ENCODE results near the gene PKNOX2.

The PKNOX2 gene

DNA sequence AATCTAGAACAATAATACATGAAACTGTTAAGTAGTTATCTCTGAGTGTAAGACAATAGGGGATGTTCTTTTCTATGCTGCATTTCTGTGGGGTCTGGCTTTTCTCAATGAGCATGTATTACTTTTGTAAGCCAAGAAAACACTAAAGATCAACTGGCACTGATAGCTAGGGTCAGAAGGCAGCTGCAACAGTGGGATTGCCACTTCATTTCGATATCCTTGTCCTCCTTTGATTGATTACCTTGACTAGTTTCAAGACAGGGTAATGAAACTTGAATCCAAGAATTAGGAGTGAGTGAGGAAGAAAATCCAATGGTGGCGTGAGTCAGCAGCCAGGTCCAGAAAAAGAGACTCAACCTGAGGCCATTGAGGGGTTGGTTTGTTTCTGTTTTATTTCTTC is 285.0 kb downstream of the PKNOX2 start:
- TF ChIP-seq POLR2AphosphoS5 (IDR thresholded peaks at IDR 0.05; ENCODE audit: low read depth, low read length) (no peak), FOXP2 (optimal IDR thresholded peaks at IDR 0.05; ENCODE audit: borderline replicate concordance, extremely low read depth, extremely low read length, insufficient read depth) (no peak), TAF1 (IDR thresholded peaks at IDR 0.05; ENCODE audit: borderline replicate concordance, insufficient read depth, low read length) (no peak), SIN3A (IDR thresholded peaks at IDR 0.05; ENCODE audit: borderline replicate concordance, insufficient read depth, low read length) (no peak)
- TF ChIP-seq, protein P1, sequence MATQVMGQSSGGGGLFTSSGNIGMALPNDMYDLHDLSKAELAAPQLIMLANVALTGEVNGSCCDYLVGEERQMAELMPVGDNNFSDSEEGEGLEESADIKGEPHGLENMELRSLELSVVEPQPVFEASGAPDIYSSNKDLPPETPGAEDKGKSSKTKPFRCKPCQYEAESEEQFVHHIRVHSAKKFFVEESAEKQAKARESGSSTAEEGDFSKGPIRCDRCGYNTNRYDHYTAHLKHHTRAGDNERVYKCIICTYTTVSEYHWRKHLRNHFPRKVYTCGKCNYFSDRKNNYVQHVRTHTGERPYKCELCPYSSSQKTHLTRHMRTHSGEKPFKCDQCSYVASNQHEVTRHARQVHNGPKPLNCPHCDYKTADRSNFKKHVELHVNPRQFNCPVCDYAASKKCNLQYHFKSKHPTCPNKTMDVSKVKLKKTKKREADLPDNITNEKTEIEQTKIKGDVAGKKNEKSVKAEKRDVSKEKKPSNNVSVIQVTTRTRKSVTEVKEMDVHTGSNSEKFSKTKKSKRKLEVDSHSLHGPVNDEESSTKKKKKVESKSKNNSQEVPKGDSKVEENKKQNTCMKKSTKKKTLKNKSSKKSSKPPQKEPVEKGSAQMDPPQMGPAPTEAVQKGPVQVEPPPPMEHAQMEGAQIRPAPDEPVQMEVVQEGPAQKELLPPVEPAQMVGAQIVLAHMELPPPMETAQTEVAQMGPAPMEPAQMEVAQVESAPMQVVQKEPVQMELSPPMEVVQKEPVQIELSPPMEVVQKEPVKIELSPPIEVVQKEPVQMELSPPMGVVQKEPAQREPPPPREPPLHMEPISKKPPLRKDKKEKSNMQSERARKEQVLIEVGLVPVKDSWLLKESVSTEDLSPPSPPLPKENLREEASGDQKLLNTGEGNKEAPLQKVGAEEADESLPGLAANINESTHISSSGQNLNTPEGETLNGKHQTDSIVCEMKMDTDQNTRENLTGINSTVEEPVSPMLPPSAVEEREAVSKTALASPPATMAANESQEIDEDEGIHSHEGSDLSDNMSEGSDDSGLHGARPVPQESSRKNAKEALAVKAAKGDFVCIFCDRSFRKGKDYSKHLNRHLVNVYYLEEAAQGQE (IDR thresholded peaks at IDR 0.05; ENCODE audit: insufficient read depth in 1 of 2, low read depth in 2 of 2, low read length in 2 of 2): no peak

DNA sequence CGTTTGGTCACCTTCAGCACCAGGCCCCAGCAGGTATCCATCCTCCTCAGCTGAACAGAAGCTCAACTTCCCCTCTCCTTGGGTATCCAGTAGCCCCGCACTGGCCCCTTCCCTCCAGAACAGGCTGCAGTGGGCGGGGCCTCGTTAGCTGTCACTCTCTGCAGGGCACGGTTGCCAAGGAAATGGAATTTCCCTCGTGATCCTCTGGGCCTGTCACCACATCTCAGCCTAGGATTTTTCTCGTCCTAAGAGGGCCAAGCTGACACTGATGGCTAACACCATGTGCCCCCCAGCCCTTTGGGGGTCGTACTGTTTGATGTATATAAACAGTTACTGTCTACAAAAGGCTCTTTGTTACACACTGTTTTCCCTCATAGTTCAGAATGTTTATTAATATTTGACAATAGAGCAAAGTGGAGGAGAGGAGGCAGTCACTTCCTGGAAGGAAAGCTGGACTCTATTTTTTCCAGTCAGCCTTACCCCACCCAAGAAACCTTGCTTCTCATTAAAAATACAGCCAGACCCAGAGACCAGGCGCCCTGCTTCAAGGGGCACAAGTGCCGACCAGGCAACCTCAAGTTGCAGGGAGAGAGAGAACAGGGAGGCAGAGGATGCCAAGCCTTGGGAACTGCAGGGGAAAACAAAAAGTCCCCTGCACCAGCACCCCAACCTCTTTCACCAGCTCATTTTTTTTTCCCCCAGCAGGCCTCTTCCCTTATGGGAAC is 287.0 kb downstream of the PKNOX2 start:
- no peak for TF ChIP-seq SIN3A (IDR thresholded peaks at IDR 0.05; ENCODE audit: borderline replicate concordance, insufficient read depth, low read length)

DNA sequence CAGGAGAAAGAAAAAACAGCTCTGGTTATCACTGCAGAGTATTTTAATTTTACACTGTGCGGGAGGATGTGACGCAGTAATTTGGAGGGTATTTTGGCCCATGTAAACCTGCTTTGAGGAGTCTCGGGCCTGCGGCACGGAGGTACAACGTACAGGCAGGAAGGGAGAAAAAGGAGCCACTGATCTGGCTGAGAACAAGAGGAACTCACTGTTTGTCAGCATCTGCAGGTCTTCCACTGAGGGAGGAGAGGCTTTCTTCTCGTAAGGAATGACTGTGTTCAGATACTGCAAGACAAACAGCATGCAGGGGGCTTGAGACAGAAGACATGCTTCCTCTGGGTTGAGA is 287.5 kb downstream of the PKNOX2 start:
- no peak for TF ChIP-seq TAF1 (IDR thresholded peaks at IDR 0.05; ENCODE audit: borderline replicate concordance, insufficient read depth, low read length)
- TF ChIP-seq SIN3A (IDR thresholded peaks at IDR 0.05; ENCODE audit: borderline replicate concordance, insufficient read depth, low read length): no peak
- TF ChIP-seq FOXP2 (optimal IDR thresholded peaks at IDR 0.05; ENCODE audit: borderline replicate concordance, extremely low read depth, extremely low read length, insufficient read depth): no peak
- TF ChIP-seq, protein P1 (IDR thresholded peaks at IDR 0.05; ENCODE audit: insufficient read depth in 1 of 2, low read depth in 2 of 2, low read length in 2 of 2): no peak
- TF ChIP-seq POLR2AphosphoS5 (IDR thresholded peaks at IDR 0.05; ENCODE audit: low read depth, low read length): no peak

DNA sequence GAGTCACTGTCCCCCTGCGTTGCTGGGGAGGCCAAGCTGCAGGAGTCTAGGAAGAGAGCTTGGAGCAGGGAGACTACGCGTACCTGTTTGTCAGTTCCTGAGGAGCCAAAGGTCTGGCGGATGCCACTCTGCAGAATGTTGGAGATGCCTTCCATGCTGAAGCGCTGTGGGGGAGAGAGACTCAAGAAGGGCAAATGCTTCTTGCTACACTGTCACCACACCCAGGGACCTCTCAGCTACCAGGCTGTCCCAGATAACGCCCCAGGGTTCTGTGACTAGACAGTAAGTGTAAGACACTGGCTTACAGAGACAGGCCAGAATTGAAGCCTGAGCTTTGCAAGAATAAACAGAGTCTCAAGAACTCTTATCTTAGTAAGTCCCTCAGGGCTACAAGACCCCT is 289.5 kb downstream of the PKNOX2 start:
- TF ChIP-seq TAF1 (IDR thresholded peaks at IDR 0.05; ENCODE audit: borderline replicate concordance, insufficient read depth, low read length) (no peak), SIN3A (IDR thresholded peaks at IDR 0.05; ENCODE audit: borderline replicate concordance, insufficient read depth, low read length) (no peak), POLR2AphosphoS5 (IDR thresholded peaks at IDR 0.05; ENCODE audit: low read depth, low read length) (no peak), FOXP2 (optimal IDR thresholded peaks at IDR 0.05; ENCODE audit: borderline replicate concordance, extremely low read depth, extremely low read length, insufficient read depth) (no peak)
- TF ChIP-seq, protein P1 (IDR thresholded peaks at IDR 0.05; ENCODE audit: insufficient read depth in 1 of 2, low read depth in 2 of 2, low read length in 2 of 2): no peak

DNA sequence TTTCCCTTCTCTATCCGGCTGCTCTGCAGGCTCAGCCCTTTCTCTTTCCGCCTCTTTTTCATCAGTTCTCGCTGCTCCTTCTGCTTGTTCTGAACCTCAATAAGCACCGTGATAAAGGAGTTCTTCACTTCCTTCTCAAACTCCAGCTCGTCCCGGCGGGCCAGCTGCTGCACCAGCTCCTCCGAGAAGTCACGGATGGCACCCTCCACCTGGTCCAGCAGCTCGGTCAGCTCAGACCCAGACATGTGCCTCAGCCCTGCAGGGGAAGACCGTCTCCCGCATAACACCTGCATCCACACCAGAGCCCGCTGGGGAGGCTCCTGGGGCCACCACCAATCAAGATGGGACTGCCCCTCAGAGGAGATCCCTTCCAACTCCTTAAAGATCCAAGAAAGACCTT is 291.3 kb downstream of the PKNOX2 start:
- no peak for TF ChIP-seq SIN3A (IDR thresholded peaks at IDR 0.05; ENCODE audit: borderline replicate concordance, insufficient read depth, low read length)
- no peak for TF ChIP-seq FOXP2 (optimal IDR thresholded peaks at IDR 0.05; ENCODE audit: borderline replicate concordance, extremely low read depth, extremely low read length, insufficient read depth)
- TF ChIP-seq, protein P1 (IDR thresholded peaks at IDR 0.05; ENCODE audit: insufficient read depth in 1 of 2, low read depth in 2 of 2, low read length in 2 of 2): no peak
- TF ChIP-seq TAF1 (IDR thresholded peaks at IDR 0.05; ENCODE audit: borderline replicate concordance, insufficient read depth, low read length): no peak
- TF ChIP-seq POLR2AphosphoS5 (IDR thresholded peaks at IDR 0.05; ENCODE audit: low read depth, low read length): no peak
